SK-N-MC (cell line): ENCODE results near the gene AP3S2.

Source experiments
- EZH2 ChIP-seq: fragments of 200-600 bp; sonication (generic); IDR thresholded peaks from one replicate; pipeline ENCODE4 v1.6.1; 2017; ENCODE audit warnings: antibody characterized with exemption
- POLR2AphosphoS5 ChIP-seq: IDR thresholded peaks from 2 replicates; pipeline ENCODE4 v1.6.1; 2012; ENCODE audit warnings: mild to moderate bottlenecking, low read depth, low read length, borderline replicate concordance

- no peak for TF ChIP-seq POLR2AphosphoS5
- TF ChIP-seq EZH2 = no peak
Observed at GRCh38 chr15:89878323-89878722, 15.5 kb downstream of the AP3S2 start.
